SKM-1 (cell line): ENCODE data around the gene TPCN2.

Source experiments
- DNase-seq: peaks from one replicate; lab custom pipeline; 2025; ENCODE audit not compliant: unreplicated experiment; lab: John Stamatoyannopoulos, UW

TPCN2 gene

DNA sequence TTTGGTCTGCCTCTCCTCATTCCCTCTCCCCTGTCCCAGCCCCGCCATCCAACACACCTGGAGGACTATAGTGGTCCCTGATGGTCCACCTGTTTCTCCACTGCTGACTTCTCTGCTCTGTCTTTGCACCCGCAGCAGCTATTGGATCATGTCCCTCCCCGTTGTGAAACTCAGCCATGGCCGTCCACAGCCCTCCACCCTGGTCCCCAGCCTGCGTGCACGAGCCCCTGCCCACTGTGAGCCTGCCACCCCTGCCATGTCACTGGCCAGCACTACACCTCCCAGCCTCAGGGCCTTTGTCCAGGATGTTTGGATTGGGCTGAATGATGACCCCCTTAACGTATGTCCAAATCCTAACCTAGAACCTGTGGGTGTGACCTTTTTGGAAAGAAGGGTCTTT, 59.3 kb downstream of the TPCN2 start:
- DNase-seq: no peak

DNA sequence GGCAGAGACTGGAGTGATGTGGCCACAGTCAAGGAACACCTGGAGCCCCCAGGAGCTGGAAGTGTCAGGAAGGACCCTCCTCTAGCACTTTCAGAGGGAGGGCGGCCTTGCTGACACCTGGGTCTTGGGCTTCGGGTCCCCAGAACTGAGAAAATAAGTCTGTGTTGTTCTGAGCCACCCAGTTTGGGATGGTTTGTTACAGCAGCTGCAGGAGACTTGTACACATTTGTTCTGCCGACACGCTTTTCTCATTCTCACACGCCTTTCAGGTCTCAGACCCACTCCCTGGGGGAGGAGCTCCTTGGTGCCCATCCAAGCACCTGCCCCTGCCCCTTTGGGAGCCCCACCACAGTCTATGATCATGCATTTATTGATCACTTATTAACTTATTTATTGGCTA, 59.8 kb downstream of the TPCN2 start:
- no peak for DNase-seq

- DNase-seq: no peak
Measured at GRCh38 chr11:69109101-69109500, 60.4 kb downstream of the TPCN2 start.

DNA sequence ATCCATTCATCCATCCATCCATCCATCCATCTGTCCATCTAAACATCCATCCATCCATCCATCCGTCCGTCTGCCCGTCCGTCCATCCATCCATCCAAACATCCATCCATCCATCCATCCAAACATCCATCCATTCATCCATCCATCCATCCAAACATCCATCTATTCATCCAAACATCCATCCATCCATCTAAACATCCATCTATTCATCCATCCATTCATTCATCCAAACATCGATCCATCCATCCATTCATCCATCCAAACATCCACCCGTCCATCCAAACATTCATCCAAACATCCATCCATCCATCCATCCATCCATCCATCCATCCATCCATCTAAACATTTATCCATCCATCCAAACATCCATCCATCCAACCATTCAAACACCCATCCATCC, 61.7 kb downstream of the TPCN2 start:
- no peak for DNase-seq

DNA sequence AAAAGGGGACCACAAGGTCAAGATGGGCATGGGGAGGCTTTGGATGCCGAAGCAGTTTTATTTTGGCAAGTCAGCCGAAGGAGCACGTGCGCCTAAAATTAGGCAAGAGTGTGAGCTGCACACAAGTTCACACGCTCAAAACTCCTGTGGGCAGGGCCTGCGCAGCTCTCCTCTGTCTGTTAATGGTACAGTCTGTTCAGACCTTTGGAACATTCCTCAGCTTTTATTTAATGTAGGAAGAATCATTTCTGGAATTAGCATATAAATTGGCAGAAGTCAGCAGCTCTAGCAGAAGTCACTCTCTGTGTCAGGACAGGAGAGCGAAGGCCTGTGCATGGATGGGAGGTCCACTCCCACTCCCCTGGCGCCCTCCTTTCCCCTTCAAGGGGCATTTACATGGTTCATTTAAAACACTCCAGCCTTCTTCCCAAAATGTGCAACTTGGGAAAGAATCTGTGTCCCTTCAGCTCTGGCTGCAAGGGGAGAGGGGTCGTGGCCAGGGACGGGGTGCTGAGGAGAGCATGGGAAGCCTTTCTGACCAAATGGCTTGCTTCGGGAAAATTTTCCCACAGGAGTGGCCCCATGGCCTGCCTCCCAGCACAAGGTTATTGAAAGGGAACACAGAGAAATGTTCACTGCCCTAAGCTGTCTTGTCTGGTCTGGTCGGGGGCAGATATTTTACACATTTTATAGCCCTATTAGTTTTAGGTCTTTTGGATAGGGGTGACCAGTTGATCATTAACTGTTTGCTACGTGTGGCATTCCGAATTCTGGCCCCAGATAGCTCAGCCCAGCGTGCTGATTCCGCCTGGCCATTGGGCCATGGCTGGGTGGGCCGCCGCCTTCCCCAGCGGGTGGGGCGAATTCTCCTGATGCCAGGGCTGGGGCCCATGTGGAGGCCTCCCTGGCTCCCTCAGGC, 63.2 kb downstream of the TPCN2 start:
- DNase-seq: no peak

GRCh38 chr11:69113226-69113625, 64.5 kb downstream of the TPCN2 start:
- no peak for DNase-seq

DNA sequence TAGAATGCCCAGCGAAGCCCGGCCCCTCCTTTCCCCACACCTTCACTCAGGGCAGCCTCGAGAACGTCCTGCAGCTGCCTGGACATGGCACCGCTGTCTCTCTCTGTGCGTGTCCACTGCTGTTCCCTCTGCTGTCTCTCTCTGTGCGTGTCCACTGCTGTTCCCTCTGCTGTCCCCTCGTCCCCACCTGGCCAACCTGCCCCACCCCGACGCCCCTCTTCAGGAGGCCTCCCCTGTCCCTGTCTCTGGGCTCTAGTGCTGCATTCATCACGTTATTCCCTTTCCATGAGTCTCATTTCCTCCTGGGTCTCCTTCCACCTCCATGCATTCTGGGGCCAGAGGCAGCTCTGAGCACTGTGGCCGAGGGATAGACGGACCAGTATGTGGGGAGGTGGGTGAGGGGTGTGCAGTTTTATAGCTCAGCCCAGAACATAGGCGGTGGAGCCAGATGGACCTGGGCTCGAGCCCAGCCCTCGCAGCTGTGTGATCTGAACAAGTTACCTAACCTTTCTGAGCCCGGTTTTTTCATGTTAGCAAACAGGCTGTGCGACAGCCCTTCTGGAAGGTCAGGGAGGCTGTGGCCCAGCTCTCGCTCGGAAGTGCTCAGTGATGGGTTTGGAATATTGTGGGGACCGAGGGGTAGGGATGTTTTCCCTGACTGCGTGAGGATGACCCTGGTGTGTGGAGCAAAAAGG, 65.1 kb downstream of the TPCN2 start:
- DNase-seq: no peak

DNA sequence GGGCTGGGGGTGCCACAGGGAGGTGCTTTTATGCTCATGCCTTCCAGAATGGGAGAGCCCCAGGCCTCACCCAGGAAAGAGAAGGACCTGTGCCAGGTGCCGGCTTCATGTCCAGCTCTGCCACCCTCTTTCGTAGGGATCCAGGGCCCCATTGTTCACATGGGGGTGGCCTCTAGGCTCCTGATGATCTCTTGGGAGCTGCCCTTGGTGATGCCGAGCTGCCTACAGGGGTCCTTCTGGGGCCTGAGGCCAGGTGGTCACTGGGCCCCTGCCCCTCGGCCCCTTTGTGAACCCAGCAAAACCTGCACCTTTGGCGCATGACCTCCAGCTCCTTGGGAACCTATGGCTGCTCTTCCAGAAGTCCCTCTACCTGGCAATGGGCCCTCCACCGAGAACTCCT, 65.6 kb downstream of the TPCN2 start:
- DNase-seq: no peak

GRCh38 chr11:69114811-69115523, 66.2 kb downstream of the TPCN2 start:
- no peak for DNase-seq

GRCh38 chr11:69115586-69116560, 67.1 kb downstream of the TPCN2 start:
- DNase-seq: no peak

- no peak for DNase-seq
Measured at GRCh38 chr11:69116671-69117070, 67.9 kb downstream of the TPCN2 start.

DNA sequence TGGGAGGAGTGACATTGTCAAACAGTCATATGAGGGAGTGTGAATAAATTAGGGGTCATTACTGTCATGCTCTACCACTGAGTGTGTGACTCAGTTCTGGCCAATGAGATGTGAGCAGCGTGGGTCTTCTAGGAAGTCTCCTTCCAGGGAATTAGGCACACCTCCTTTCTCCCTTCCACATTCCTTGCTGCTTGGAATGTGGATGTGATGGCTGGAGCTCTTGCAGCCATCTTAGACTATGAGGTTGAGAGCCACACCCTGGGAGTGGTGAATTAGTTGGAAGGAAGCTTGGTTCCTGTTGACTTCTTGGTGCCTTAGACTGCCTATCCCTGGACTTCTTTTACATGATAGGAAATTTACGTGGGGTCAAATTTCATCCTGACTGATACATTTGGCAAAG, 70.5 kb downstream of the TPCN2 start:
- no peak for DNase-seq

GRCh38 chr11:69120096-69120875, 71.6 kb downstream of the TPCN2 start:
- DNase-seq: no peak

GRCh38 chr11:69121021-69121420, 72.3 kb downstream of the TPCN2 start:
- DNase-seq: no peak

DNA sequence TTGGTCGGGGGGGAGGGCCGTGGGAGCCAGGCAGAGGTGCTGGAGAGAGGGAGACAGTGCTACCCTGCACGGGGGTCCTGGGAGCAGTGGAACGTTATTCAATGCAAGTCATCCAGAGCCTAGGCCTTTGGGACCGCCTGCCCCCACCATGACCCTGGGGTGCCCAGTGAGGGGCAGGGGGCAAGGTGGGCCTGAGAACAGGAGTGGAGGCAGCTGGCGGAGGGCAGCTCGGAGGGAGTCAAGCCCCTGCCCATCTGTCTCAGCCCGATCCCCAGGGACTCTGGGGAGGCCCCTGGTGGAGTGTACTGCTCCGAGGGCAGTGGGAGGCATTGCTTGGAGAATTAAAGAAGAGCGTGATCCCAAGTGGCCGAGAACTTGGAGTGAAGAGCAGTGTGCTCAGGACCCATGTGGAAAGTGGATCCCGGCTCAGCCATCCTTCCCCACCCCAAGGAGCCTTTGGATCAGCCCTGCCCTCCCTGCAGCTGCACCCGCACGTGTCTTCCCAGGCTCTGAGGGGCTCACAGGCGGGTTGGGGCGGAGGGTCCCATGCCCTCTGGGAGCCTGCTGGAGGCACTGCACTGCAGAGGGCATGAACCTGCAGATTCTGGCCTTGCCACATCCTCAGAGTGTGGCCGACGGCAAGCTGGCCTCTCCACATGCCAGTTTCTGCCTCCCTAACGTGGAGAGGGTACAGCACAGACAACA, 73.0 kb downstream of the TPCN2 start:
- DNase-seq: no peak

DNA sequence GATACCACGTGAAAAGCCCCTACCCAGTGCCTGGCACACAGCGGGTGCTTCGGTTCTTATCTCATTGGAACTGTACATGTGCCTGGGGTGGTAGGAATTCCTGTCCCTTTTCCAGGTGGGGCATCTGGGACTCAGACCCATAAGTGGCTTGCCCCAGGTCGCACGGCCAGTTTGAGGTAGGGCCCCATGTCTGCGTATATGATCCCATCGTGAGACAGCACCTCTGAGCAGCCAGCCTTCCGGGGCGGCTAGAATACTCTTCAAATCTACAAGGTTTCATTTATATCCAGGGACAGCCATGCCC, 73.5 kb downstream of the TPCN2 start:
- DNase-seq: no peak

GRCh38 chr11:69122630-69123431, 74.1 kb downstream of the TPCN2 start:
- no peak for DNase-seq
